ENCODE data around the gene EEA1. TPM values are rescaled to one million over a fixed set of nuclear protein-coding genes. Genes with fewer than 3 reads are reported as not detected.

Gene EEA1
- total and polyA plus RNA-seq, 2 of the 4 experiments (the other 2 are of a cell fraction): 4.6 to 12.5 TPM

DNA sequence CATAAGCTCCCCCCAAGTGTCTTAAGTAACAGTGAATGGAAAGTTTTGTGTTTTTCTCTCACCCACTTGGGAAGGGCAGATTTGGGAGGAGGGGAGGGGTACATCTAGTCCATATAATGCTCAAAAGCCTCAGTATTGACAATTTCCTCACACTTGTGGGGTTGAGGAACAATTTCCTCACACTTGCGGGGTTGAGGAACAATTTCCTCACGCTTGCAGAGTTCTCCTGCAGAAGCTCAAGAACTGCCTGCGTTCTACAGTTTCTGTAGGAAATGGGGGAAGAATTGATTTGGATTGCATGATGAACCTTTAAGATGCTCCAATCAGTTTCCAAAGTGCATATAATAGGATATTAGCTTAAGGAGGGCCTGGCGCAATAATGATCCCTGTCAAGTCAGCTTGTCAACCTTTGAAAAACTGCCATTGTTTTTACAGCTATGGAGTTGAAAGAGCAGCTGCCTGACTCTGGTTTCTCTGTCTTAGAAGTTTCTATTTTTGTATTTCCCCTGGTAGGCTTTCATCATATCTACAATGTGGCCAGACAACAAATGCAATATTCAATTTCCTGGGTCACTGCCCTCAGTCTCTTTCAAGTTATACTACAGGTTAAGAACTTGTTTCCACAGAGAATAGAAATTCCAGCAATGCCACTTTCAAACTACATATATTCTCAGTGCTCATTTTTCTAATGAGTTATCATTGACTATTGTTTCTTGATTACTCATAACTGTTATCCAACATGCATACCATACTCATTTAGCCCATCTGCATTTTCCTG, 159.8 kb downstream of the EEA1 start:
- H3K23ac ChIP-seq (ENCODE audit: low read depth, low read length): no peak overlapping the region
- no peak overlapping the region for H2BK20ac ChIP-seq (ENCODE audit: low read depth, low read length)
- H3K4me3 ChIP-seq (ENCODE audit: insufficient read depth, low read depth, low read length): no peak overlapping the region
- no CpG with 5 or more reads among the region's 4 CpGs for WGBS, 2 experiments (ENCODE audit: extremely low coverage in 2 of 2, insufficient read length in 1 of 2)
- POLR2A ChIA-PET (ENCODE audit: unreplicated experiment): no interaction called here
- no peak overlapping the region for H4K91ac ChIP-seq (ENCODE audit: insufficient read depth, low read depth, low read length)
- H2AK9ac ChIP-seq (replicated peaks; ENCODE audit: low read depth, low read length, poor library complexity): no peak overlapping the region
- DNase-seq (no peak), ATAC-seq (ENCODE audit: low read depth) (no peak)
- 0 out of 2 replicates have a peak, but pooled peaks cover 3% of the 10 kb centered on the region for H3K9me1 ChIP-seq (ENCODE audit: insufficient read depth, low read length)
- no peak overlapping the region for H3K18ac ChIP-seq (ENCODE audit: low read depth, low read length)
- in situ Hi-C loops (cut with MboI; ENCODE audit: low sequenced_read_pairs): no loop called here
- no peak overlapping the region for H3K56ac ChIP-seq (ENCODE audit: extremely low read depth, insufficient read depth, low read length)
- no peak overlapping the region for H4K8ac ChIP-seq (ENCODE audit: low read depth in 2 of 2, low read length in 2 of 2)
- no peak overlapping the region for H3K9ac ChIP-seq (ENCODE audit: low read depth, low read length)
- H4K20me1 ChIP-seq (ENCODE audit: insufficient read depth, low read length): no peaks in the 10 kb centered on the region
- no peaks in the 10 kb centered on the region; a peak in 1 of 4 replicates for H3K79me1 ChIP-seq (ENCODE audit: low read depth in 1 of 2, low read length in 2 of 2)
- H2BK15ac ChIP-seq (ENCODE audit: low read depth, low read length): no peak overlapping the region
- dilution Hi-C loops (cut with HindIII; ENCODE audit: low sequenced_read_pairs, unreplicated experiment): no loop called here
- no peak overlapping the region for H2AK5ac ChIP-seq (ENCODE audit: low read depth, low read length)
- no peak overlapping the region for H2BK120ac ChIP-seq (ENCODE audit: low read depth, low read length)
- H3K4me1 ChIP-seq (ENCODE audit: control insufficient read depth, insufficient read depth, low read length): no peaks in the 10 kb centered on the region
- intact Hi-C loops (cut with micrococcal nuclease): no loop called here
- CTCF ChIA-PET: interaction anchor here (0.9 kb wide), 1 partner anchor 16 kb away, joined by 3 read pairs; no protein-coding TSS in a partner anchor
- no peak overlapping the region for H3K4me2 ChIP-seq (ENCODE audit: low read depth, low read length)
- no peaks in the 10 kb centered on the region for H3K27me3 ChIP-seq (ENCODE audit: control insufficient read depth, insufficient read depth, low read length)
- no peak overlapping the region for H3K27ac ChIP-seq (ENCODE audit: insufficient read depth, low read length)
- H4K5ac ChIP-seq (ENCODE audit: low read depth, low read length): no peak overlapping the region
- H2AFZ ChIP-seq (replicated peaks; ENCODE audit: low read length, poor library complexity): no peak overlapping the region
- H3K9me3 ChIP-seq (ENCODE audit: control insufficient read depth, insufficient read depth, low read length): no peaks in the 10 kb centered on the region
- no TSS peak for BruUV-seq (replicated peaks)
- H3K36me3 ChIP-seq (ENCODE audit: control insufficient read depth, insufficient read depth, low read length): 0 out of 2 replicates have a peak, but pooled peaks cover 1% of the 10 kb centered on the region
- no peak overlapping the region for H2BK5ac ChIP-seq (ENCODE audit: low read depth, low read length, poor library complexity, severe bottlenecking)
- no peak overlapping the region for H3K14ac ChIP-seq (replicated peaks; ENCODE audit: low read depth, low read length)
- no peak overlapping the region for H3K4ac ChIP-seq (ENCODE audit: low read depth, low read length)
- TF ChIP-seq NFE2L2 (IDR thresholded peaks at IDR 0.05; ENCODE audit: low read depth, low read length): no peak
- no peak for TF ChIP-seq MXI1 (IDR thresholded peaks at IDR 0.05; ENCODE audit: borderline replicate concordance, low read depth, low read length)
- TF ChIP-seq, protein P1, sequence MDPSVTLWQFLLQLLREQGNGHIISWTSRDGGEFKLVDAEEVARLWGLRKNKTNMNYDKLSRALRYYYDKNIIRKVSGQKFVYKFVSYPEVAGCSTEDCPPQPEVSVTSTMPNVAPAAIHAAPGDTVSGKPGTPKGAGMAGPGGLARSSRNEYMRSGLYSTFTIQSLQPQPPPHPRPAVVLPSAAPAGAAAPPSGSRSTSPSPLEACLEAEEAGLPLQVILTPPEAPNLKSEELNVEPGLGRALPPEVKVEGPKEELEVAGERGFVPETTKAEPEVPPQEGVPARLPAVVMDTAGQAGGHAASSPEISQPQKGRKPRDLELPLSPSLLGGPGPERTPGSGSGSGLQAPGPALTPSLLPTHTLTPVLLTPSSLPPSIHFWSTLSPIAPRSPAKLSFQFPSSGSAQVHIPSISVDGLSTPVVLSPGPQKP (IDR thresholded peaks at IDR 0.05; ENCODE audit: borderline replicate concordance, low read depth, low read length): no peak
- no peak for TF ChIP-seq POLR2A (IDR thresholded peaks at IDR 0.05; ENCODE audit: low read depth, low read length)
- TF ChIP-seq RCOR1 (IDR thresholded peaks at IDR 0.05; ENCODE audit: insufficient replicate concordance, low read length): no peak
- no peak for TF ChIP-seq MAZ (IDR thresholded peaks at IDR 0.05; ENCODE audit: borderline replicate concordance, low read depth, low read length)
- TF ChIP-seq, protein P2, sequence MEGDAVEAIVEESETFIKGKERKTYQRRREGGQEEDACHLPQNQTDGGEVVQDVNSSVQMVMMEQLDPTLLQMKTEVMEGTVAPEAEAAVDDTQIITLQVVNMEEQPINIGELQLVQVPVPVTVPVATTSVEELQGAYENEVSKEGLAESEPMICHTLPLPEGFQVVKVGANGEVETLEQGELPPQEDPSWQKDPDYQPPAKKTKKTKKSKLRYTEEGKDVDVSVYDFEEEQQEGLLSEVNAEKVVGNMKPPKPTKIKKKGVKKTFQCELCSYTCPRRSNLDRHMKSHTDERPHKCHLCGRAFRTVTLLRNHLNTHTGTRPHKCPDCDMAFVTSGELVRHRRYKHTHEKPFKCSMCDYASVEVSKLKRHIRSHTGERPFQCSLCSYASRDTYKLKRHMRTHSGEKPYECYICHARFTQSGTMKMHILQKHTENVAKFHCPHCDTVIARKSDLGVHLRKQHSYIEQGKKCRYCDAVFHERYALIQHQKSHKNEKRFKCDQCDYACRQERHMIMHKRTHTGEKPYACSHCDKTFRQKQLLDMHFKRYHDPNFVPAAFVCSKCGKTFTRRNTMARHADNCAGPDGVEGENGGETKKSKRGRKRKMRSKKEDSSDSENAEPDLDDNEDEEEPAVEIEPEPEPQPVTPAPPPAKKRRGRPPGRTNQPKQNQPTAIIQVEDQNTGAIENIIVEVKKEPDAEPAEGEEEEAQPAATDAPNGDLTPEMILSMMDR (conservative IDR thresholded peaks at IDR 0.05; ENCODE audit: low read depth, low read length): no peak
- TF ChIP-seq, protein P3, sequence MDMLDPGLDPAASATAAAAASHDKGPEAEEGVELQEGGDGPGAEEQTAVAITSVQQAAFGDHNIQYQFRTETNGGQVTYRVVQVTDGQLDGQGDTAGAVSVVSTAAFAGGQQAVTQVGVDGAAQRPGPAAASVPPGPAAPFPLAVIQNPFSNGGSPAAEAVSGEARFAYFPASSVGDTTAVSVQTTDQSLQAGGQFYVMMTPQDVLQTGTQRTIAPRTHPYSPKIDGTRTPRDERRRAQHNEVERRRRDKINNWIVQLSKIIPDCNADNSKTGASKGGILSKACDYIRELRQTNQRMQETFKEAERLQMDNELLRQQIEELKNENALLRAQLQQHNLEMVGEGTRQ (IDR thresholded peaks at IDR 0.05; ENCODE audit: low read depth, low read length): no peak
- TF ChIP-seq FOS (IDR thresholded peaks at IDR 0.05; ENCODE audit: low read depth, low read length): no peak
- no peak for TF ChIP-seq CEBPB (IDR thresholded peaks at IDR 0.05; ENCODE audit: low read depth, low read length)
- TF ChIP-seq SMC3 (IDR thresholded peaks at IDR 0.05; ENCODE audit: low read depth, low read length): no peak
- no peak for TF ChIP-seq BHLHE40 (IDR thresholded peaks at IDR 0.05; ENCODE audit: low read depth, low read length)
- no peak for TF ChIP-seq CHD1 (IDR thresholded peaks at IDR 0.05; ENCODE audit: low read depth, low read length)
- TF ChIP-seq RFX5 (IDR thresholded peaks at IDR 0.05; ENCODE audit: low read depth, low read length): no peak
- no peak for TF ChIP-seq MAFK (IDR thresholded peaks at IDR 0.05; ENCODE audit: low read depth, low read length)
